MCF 10A (cell line): ENCODE measurements around the gene GLT1D1. TPM values are rescaled to one million over a fixed set of nuclear protein-coding genes. Genes with fewer than 3 reads are reported as not detected.

Source experiments
- BruUV-seq: library from RNA; stranded (reverse); fragments of 400-500 nt; replicated peaks from 2 replicates; lab custom pipeline; 2021; lab: Mats Ljungman, UMichigan
- CTCF ChIA-PET: fragments of 300-600 bp; sonication (Branson Sonifier 250); formaldehyde crosslinking; extraction: SDS; loops from one replicate; lab custom pipeline; 2021; ENCODE audit warnings: antibody characterized with exemption, inconsistent platforms; lab: Yijun Ruan, JAX
- POLR2A ChIA-PET: fragments of 300-600, 350-650 bp; sonication (Branson Sonifier 250); formaldehyde crosslinking; extraction: SDS; loops from one replicate; lab custom pipeline; 2020; ENCODE audit warnings: antibody characterized with exemption, inconsistent platforms; lab: Yijun Ruan, JAX
- DNase-seq: peaks from one replicate; pipeline ENCODE4 v3.0.0-alpha.2; 2018; ENCODE audit not compliant: unreplicated experiment
- H3K27ac Mint-ChIP-seq: one replicate; pipeline ENCODE4 v1.8.0; 2022; ENCODE audit warnings: mild to moderate bottlenecking, low read depth, mixed read lengths; ENCODE audit not compliant: unreplicated experiment
- H3K27me3 Mint-ChIP-seq: one replicate; pipeline ENCODE4 v1.8.0; 2022; ENCODE audit warnings: mixed read lengths; ENCODE audit not compliant: insufficient read depth, unreplicated experiment
- H3K36me3 Mint-ChIP-seq: one replicate; pipeline ENCODE4 v1.8.0; 2022; ENCODE audit warnings: mild to moderate bottlenecking, moderate library complexity, mixed read lengths; ENCODE audit not compliant: insufficient read depth, unreplicated experiment
- H3K4me1 Mint-ChIP-seq: one replicate; pipeline ENCODE4 v1.8.0; 2022; ENCODE audit warnings: mixed read lengths; ENCODE audit not compliant: insufficient read depth, unreplicated experiment
- H3K4me3 Mint-ChIP-seq: one replicate; pipeline ENCODE4 v1.8.0; 2022; ENCODE audit warnings: mild to moderate bottlenecking, moderate library complexity, mixed read lengths; ENCODE audit not compliant: unreplicated experiment
- H3K9me3 Mint-ChIP-seq: one replicate; pipeline ENCODE4 v1.8.0; 2022; ENCODE audit warnings: mixed read lengths; ENCODE audit not compliant: unreplicated experiment
- intact Hi-C: fragments of 100-400 bp; cut with micrococcal nuclease; formaldehyde crosslinking; loops from 2 replicates; pipeline ENCODE4 v1.14.1; 2022
- total RNA-seq: library from RNA; stranded (reverse); gene quantifications from 2 replicates; pipeline ENCODE4 v1.2.3, GENCODE V29; 2022
- TF ChIP-seq, protein P1 (sequence below): fragments of 200-600 bp; IDR thresholded peaks from one replicate; pipeline ENCODE4 v1.8.0; 2022; ENCODE audit warnings: antibody characterized with exemption, mild to moderate bottlenecking; ENCODE audit not compliant: unreplicated experiment

Gene GLT1D1
- total RNA-seq, 1 experiment from 2014 or later: not detected

- POLR2A ChIA-PET: no interaction called here
- H3K27ac Mint-ChIP-seq: no peak overlapping the region
- TF ChIP-seq, protein P1, sequence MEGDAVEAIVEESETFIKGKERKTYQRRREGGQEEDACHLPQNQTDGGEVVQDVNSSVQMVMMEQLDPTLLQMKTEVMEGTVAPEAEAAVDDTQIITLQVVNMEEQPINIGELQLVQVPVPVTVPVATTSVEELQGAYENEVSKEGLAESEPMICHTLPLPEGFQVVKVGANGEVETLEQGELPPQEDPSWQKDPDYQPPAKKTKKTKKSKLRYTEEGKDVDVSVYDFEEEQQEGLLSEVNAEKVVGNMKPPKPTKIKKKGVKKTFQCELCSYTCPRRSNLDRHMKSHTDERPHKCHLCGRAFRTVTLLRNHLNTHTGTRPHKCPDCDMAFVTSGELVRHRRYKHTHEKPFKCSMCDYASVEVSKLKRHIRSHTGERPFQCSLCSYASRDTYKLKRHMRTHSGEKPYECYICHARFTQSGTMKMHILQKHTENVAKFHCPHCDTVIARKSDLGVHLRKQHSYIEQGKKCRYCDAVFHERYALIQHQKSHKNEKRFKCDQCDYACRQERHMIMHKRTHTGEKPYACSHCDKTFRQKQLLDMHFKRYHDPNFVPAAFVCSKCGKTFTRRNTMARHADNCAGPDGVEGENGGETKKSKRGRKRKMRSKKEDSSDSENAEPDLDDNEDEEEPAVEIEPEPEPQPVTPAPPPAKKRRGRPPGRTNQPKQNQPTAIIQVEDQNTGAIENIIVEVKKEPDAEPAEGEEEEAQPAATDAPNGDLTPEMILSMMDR: no peak
- BruUV-seq: no TSS peak
- peaks cover 2% of the 10 kb centered on the region for H3K9me3 Mint-ChIP-seq
- CTCF ChIA-PET: interaction anchor here (0.6 kb wide), 1 partner anchor 193 kb away, joined by 3 read pairs; no protein-coding TSS in a partner anchor
- H3K4me3 Mint-ChIP-seq: no peak overlapping the region
- peaks cover 5% of the 10 kb centered on the region for H3K27me3 Mint-ChIP-seq
- H3K36me3 Mint-ChIP-seq: no peaks in the 10 kb centered on the region
- DNase-seq: no peak
- intact Hi-C loops: no loop called here
- H3K4me1 Mint-ChIP-seq: no peaks in the 10 kb centered on the region
These were observed 120.8 kb downstream of the GLT1D1 start for GRCh38 chr12:128973883-128974681.

DNA sequence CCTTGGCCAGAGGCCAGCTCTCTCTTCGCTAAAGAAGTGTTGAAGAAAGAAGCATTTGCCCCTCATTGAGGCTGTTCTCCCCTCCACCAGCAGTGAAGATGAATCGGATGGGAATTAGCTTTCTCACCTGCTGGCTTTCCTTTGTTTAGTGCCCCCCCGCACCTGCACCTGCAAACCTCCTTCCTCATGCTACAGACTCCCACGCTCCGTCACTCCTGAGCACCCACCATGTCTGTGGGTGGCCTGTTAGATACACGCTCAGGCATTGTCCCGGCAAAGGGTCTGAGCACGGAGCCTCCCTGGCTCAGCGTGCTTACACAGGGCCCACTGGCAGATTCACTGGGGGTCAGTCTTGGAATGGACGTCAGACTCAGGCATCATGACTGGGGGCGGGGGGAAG is 121.6 kb downstream of the GLT1D1 start:
- no peaks in the 10 kb centered on the region for H3K27me3 Mint-ChIP-seq
- no peak overlapping the region for H3K4me3 Mint-ChIP-seq
- H3K4me1 Mint-ChIP-seq: no peaks in the 10 kb centered on the region
- ChIA-PET POLR2A (no interaction called here), CTCF (interaction anchor here (0.6 kb wide), 1 partner anchor 642 kb away, joined by 3 read pairs; no protein-coding TSS in a partner anchor)
- H3K27ac Mint-ChIP-seq: no peak overlapping the region
- no peak for DNase-seq
- no TSS peak for BruUV-seq
- intact Hi-C loops: no loop called here
- TF ChIP-seq, protein P1: no peak
- no peaks in the 10 kb centered on the region for H3K36me3 Mint-ChIP-seq
- no peaks in the 10 kb centered on the region for H3K9me3 Mint-ChIP-seq

DNA sequence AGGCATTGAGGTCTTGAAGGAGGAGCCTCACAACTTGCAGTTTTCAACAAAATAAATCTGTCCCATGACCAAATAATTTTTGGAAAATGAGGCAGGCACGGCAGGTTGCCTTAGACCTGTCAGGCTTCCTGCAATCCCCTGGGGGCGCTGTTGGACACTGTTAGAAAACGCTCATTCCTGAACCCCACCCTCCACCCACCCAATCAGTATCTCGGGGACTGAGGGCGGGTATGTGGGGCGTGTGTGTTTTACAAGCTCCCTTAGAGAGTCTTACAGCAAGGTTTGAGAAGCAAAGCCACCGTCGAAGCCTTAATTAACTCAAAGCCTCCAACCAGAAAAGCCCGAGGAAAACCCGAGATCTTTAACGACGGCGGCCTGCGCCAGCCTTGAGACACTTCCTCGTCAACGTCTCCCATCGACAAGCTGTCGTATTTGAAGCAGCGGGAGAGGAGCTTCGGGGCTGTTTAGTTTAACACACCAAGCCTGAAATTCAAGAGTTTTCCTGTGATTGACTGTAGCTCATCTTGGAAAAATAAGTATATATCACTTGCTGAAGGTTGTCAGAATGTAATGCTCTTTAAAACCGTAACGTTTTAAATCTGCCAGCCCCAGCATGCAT is 123.0 kb downstream of the GLT1D1 start:
- intact Hi-C loops: no loop called here
- CTCF ChIA-PET: interaction anchor here (1.2 kb wide), 1 partner anchor 9 kb away, joined by 3 read pairs; no protein-coding TSS in a partner anchor
- Mint-ChIP-seq H3K9me3 (no peaks in the 10 kb centered on the region), H3K36me3 (no peaks in the 10 kb centered on the region), H3K4me1 (no peaks in the 10 kb centered on the region), H3K27ac (no peak overlapping the region), H3K27me3 (no peaks in the 10 kb centered on the region), H3K4me3 (no peak overlapping the region)
- POLR2A ChIA-PET: no interaction called here
- no TSS peak for BruUV-seq
- TF ChIP-seq, protein P1: no peak
- DNase-seq: no peak

DNA sequence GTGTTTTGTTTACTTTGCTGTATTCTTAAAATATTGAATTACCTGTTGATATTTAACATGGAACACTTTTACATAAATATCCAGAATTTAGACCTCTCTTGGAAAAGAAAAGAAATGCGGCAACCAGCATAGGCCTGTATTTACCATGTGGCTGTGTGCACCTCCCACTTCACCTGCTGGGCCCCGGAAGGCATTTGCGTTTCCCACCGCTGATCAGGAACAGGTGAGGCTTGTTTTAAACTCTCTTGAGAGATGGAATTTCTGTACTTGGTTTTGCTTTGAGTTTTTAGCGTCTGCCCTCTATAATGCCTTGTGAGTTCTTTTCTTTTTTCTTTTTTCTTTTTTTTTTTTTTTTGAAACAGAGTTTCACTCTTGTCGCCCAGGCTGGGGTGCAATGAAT is 124.2 kb downstream of the GLT1D1 start:
- ChIA-PET CTCF (interaction anchor here (0.7 kb wide), 2 partner anchors 609 to 1054 kb away, joined by 3 read pairs; no protein-coding TSS in a partner anchor), POLR2A (no interaction called here)
- no peaks in the 10 kb centered on the region for H3K36me3 Mint-ChIP-seq
- H3K27ac Mint-ChIP-seq: no peak overlapping the region
- TF ChIP-seq, protein P1: no peak
- no peaks in the 10 kb centered on the region for H3K27me3 Mint-ChIP-seq
- BruUV-seq: no TSS peak
- no peak overlapping the region for H3K4me3 Mint-ChIP-seq
- DNase-seq: no peak
- H3K9me3 Mint-ChIP-seq: peaks cover 5% of the 10 kb centered on the region
- no peaks in the 10 kb centered on the region for H3K4me1 Mint-ChIP-seq
- intact Hi-C loops: no loop called here
